ENCODE data around the gene POLD4. TPM values are rescaled to one million over a fixed set of nuclear protein-coding genes. Genes with fewer than 3 reads are reported as not detected.

POLD4 gene
- total and polyA plus RNA-seq, 2 experiments from 2014 or later, result 109 to 121 TPM

- peak overlapping the region; percentile 33 for H3K4me2 ChIP-seq (ENCODE audit: unreplicated experiment)
- no peaks in the 10 kb centered on the region for H3K9me2 ChIP-seq (ENCODE audit: insufficient read depth)
- H3K27ac ChIP-seq, result peak overlapping the region; percentile 68
- H3K36me3 ChIP-seq (ENCODE audit: low read depth), result no peaks in the 10 kb centered on the region
- no peaks in the 10 kb centered on the region for H3K27me3 ChIP-seq (replicated peaks; ENCODE audit: insufficient read depth)
- H3K9ac ChIP-seq, result peak overlapping the region; percentile 65
- DNase-seq, result peak; percentile 94
- TF ChIP-seq EZH2phosphoT487 (IDR thresholded peaks at IDR 0.05; ENCODE audit: insufficient read depth, low read depth), result no peak
- no peak for TF ChIP-seq EZH2 (IDR thresholded peaks at IDR 0.05; ENCODE audit: insufficient read depth, poor library complexity, severe bottlenecking)
- no peaks in the 10 kb centered on the region for H3K79me2 ChIP-seq (ENCODE audit: insufficient read depth)
- no peaks in the 10 kb centered on the region for H3K9me3 ChIP-seq (ENCODE audit: low read depth)
- peak overlapping the region; percentile 46 for H2AFZ ChIP-seq
- H4K20me1 ChIP-seq (ENCODE audit: insufficient read depth), result no peaks in the 10 kb centered on the region
- WGBS, 2 experiments (ENCODE audit: low coverage in 1 of 2, low lambda C conversion rate in 2 of 2, missing lambda C conversion rate in 2 of 2), result 29 to 36% methylated on average over 22 of the region's 23 CpGs
- peaks cover 44% of the 10 kb centered on the region for H3K4me1 ChIP-seq (ENCODE audit: insufficient read depth)
- in situ Hi-C loops (cut with MboI), result no loop called here
- 0 out of 2 replicates have a peak overlapping the region, but pooled peaks have one; percentile 0 for H3K4me3 ChIP-seq
- H3F3A ChIP-seq (ENCODE audit: insufficient read depth), result 0 out of 2 replicates have a peak, but pooled peaks cover under 1% of the 10 kb centered on the region
Observed at GRCh38 chr11:67379061-67380058, 26.0 kb upstream of the POLD4 start.

GRCh38 chr11:67378544-67378943, 25.2 kb upstream of the POLD4 start:
- 83 to 91% methylated on average over 4 of the region's 4 CpGs for WGBS, 2 experiments (ENCODE audit: low coverage in 1 of 2, low lambda C conversion rate in 2 of 2, missing lambda C conversion rate in 2 of 2)
- H3K9me2 ChIP-seq (ENCODE audit: insufficient read depth), result no peaks in the 10 kb centered on the region
- in situ Hi-C loops (cut with MboI), result no loop called here
- no peaks in the 10 kb centered on the region for H3K27me3 ChIP-seq (replicated peaks; ENCODE audit: insufficient read depth)
- peak; percentile 12 for DNase-seq
- no peaks in the 10 kb centered on the region for H3K9me3 ChIP-seq (ENCODE audit: low read depth)
- TF ChIP-seq EZH2 (IDR thresholded peaks at IDR 0.05; ENCODE audit: insufficient read depth, poor library complexity, severe bottlenecking) (no peak), EZH2phosphoT487 (IDR thresholded peaks at IDR 0.05; ENCODE audit: insufficient read depth, low read depth) (no peak)
- peaks cover 43% of the 10 kb centered on the region for H3K4me1 ChIP-seq (ENCODE audit: insufficient read depth)
- no peaks in the 10 kb centered on the region for H3K79me2 ChIP-seq (ENCODE audit: insufficient read depth)
- H3K4me2 ChIP-seq (ENCODE audit: unreplicated experiment), result no peak overlapping the region
- H3F3A ChIP-seq (ENCODE audit: insufficient read depth), result no peaks in the 10 kb centered on the region
- H3K27ac ChIP-seq, result peak overlapping the region; percentile 68; the same call in 1 of the 2 replicates
- no peak overlapping the region for H2AFZ ChIP-seq
- no peaks in the 10 kb centered on the region for H4K20me1 ChIP-seq (ENCODE audit: insufficient read depth)
- no peak overlapping the region for H3K4me3 ChIP-seq
- H3K36me3 ChIP-seq (ENCODE audit: low read depth), result no peaks in the 10 kb centered on the region
- no peak overlapping the region for H3K9ac ChIP-seq

GRCh38 chr11:67376873-67377808, 23.8 kb upstream of the POLD4 start:
- H4K20me1 ChIP-seq (ENCODE audit: insufficient read depth), result no peaks in the 10 kb centered on the region
- H3K4me3 ChIP-seq, result no peak overlapping the region
- H3K9me2 ChIP-seq (ENCODE audit: insufficient read depth), result no peaks in the 10 kb centered on the region
- H3K27ac ChIP-seq, result no peak overlapping the region
- in situ Hi-C loops (cut with MboI), result no loop called here
- no peak for DNase-seq
- H3K4me2 ChIP-seq (ENCODE audit: unreplicated experiment), result peak overlapping the region; percentile 37
- H3F3A ChIP-seq (ENCODE audit: insufficient read depth), result no peaks in the 10 kb centered on the region
- H2AFZ ChIP-seq, result no peak overlapping the region
- H3K27me3 ChIP-seq (replicated peaks; ENCODE audit: insufficient read depth), result no peaks in the 10 kb centered on the region
- H3K79me2 ChIP-seq (ENCODE audit: insufficient read depth), result peaks cover 7% of the 10 kb centered on the region
- H3K4me1 ChIP-seq (ENCODE audit: insufficient read depth), result peaks cover 43% of the 10 kb centered on the region
- H3K9ac ChIP-seq, result no peak overlapping the region
- TF ChIP-seq EZH2 (IDR thresholded peaks at IDR 0.05; ENCODE audit: insufficient read depth, poor library complexity, severe bottlenecking) (no peak), EZH2phosphoT487 (IDR thresholded peaks at IDR 0.05; ENCODE audit: insufficient read depth, low read depth) (no peak)
- no peaks in the 10 kb centered on the region for H3K36me3 ChIP-seq (ENCODE audit: low read depth)
- WGBS, 2 experiments (ENCODE audit: low coverage in 1 of 2, low lambda C conversion rate in 2 of 2, missing lambda C conversion rate in 2 of 2), result 84 to 88% methylated on average over 6 of the region's 6 CpGs
- H3K9me3 ChIP-seq (ENCODE audit: low read depth), result no peaks in the 10 kb centered on the region

Measured in GM23248 (cell line).